GM12878 (cell line): ENCODE results near the gene CYP4F11. TPM values are rescaled to one million over a fixed set of nuclear protein-coding genes. Genes with fewer than 3 reads are reported as not detected.

ENCODE experiments used
- ATAC-seq: fragments of 200-7000 bp; cut with Tn5 transposase; 3 replicates; pipeline ENCODE4 v1.9.1; 2020; ENCODE audit warnings: mild to moderate bottlenecking, moderate library complexity
- BruUV-seq: library from RNA; stranded (reverse); fragments of 400-500 nt; replicated peaks from 2 replicates; lab custom pipeline; 2021; lab: Mats Ljungman, UMichigan
- CTCF ChIA-PET: fragments of 300-600 bp; sonication (Branson Sonifier 250); formaldehyde crosslinking; extraction: SDS; loops from one replicate; lab custom pipeline; 2021; ENCODE audit warnings: inconsistent platforms; lab: Yijun Ruan, JAX
- POLR2A ChIA-PET: fragments of 350-600 bp; formaldehyde crosslinking; extraction: SDS; loops from one replicate; lab custom pipeline; 2021; ENCODE audit warnings: inconsistent platforms; lab: Charles Lee
- RAD21 ChIA-PET: fragments of 300-600 bp; sonication (Branson Sonifier 250); formaldehyde crosslinking; loops from one replicate; lab custom pipeline; 2023; ENCODE audit warnings: antibody characterized with exemption; ENCODE audit not compliant: unreplicated experiment; lab: Charles Lee
- SMC1A ChIA-PET: fragments of 300-600 bp; sonication (Branson Sonifier 250); formaldehyde crosslinking; loops from one replicate; lab custom pipeline; 2023; ENCODE audit not compliant: unreplicated experiment, uncharacterized antibody; lab: Charles Lee
- DNase-seq: peaks from one replicate; pipeline ENCODE4 v3.0.0-alpha.2; 2011; ENCODE audit warnings: low read depth, low spot score
- FAIRE-seq: peaks from 3 replicates; lab custom pipeline; 2011; peaks lifted over from hg19 to GRCh38; lab: Jason Lieb, UNC
- H2AFZ ChIP-seq: 2 replicates; pipeline ENCODE4 v1.6.0; 2011; ENCODE audit warnings: low read depth, low read length, control low read depth; ENCODE audit not compliant: control insufficient read depth
- H3K27ac ChIP-seq: 2 replicates; pipeline ENCODE4 v1.5.1; 2011; ENCODE audit warnings: control low read depth; ENCODE audit not compliant: control insufficient read depth, insufficient read depth
- H3K27me3 ChIP-seq, 2 experiments: replicated peaks in 1 of 2; 2 replicates each; pipeline versions ENCODE4 v1.6.0 to v1.6.1; 2011; ENCODE audit warnings: low read length in 1 of 2; ENCODE audit not compliant: control insufficient read depth in 2 of 2, insufficient read depth in 2 of 2
- H3K36me3 ChIP-seq, 2 experiments: 2 replicates each; pipeline ENCODE4 v1.5.1; 2011; ENCODE audit warnings: low read length in 1 of 2; ENCODE audit not compliant: control insufficient read depth in 2 of 2, insufficient read depth in 2 of 2
- H3K4me1 ChIP-seq: 2 replicates; pipeline ENCODE4 v1.6.1; 2011; ENCODE audit warnings: mild to moderate bottlenecking, low read length, moderate library complexity, mixed read lengths; ENCODE audit not compliant: control insufficient read depth, insufficient read depth
- H3K4me2 ChIP-seq: 2 replicates; pipeline ENCODE4 v1.6.0; 2011; ENCODE audit warnings: control low read depth; ENCODE audit not compliant: control insufficient read depth, insufficient read depth
- H3K4me3 ChIP-seq: fragments of 200-600 bp; sonication (generic); 2 replicates; pipeline ENCODE4 v1.5.1; 2016
- H3K79me2 ChIP-seq: 2 replicates; pipeline ENCODE4 v1.6.0; 2011; ENCODE audit warnings: low read length; ENCODE audit not compliant: control insufficient read depth, insufficient read depth
- H3K9ac ChIP-seq: 2 replicates; pipeline ENCODE4 v1.8.0; 2011; ENCODE audit warnings: low read length, control low read depth, mixed read lengths; ENCODE audit not compliant: control insufficient read depth, insufficient read depth
- H3K9me3 ChIP-seq: replicated peaks from 3 replicates; pipeline ENCODE4 v1.5.1; 2011; ENCODE audit warnings: mild to moderate bottlenecking, low read length; ENCODE audit not compliant: control insufficient read depth, insufficient read depth
- H4K20me1 ChIP-seq: 2 replicates; pipeline ENCODE4 v1.6.0; 2011; ENCODE audit not compliant: control insufficient read depth, insufficient read depth
- CHD4 ChIP-seq: fragments of 200-600 bp; sonication (generic); IDR thresholded peaks from 2 replicates; pipeline ENCODE4 v1.6.1; 2016; ENCODE audit warnings: mild to moderate bottlenecking
- FOXM1 ChIP-seq: IDR thresholded peaks from 2 replicates; pipeline ENCODE4 v1.6.1; 2012; ENCODE audit warnings: low read depth, mild to moderate bottlenecking, inconsistent platforms, low read length, moderate library complexity
- HDAC6 ChIP-seq: fragments of 200-600 bp; sonication (generic); IDR thresholded peaks from one replicate; pipeline ENCODE4 v1.8.0; 2017; ENCODE audit warnings: antibody characterized with exemption; ENCODE audit not compliant: unreplicated experiment
- IKZF2 ChIP-seq, 2 experiments: fragments of 450-650 bp; IDR thresholded peaks; 2 replicates each; pipeline ENCODE4 v1.6.1; 2017; ENCODE audit warnings: mild to moderate bottlenecking in 2 of 2, moderate library complexity in 2 of 2
- KAT2A ChIP-seq: conservative IDR thresholded peaks from 2 replicates; pipeline ENCODE4 v1.6.1; 2011; ENCODE audit warnings: low read depth, low read length; ENCODE audit not compliant: control insufficient read depth
- NBN ChIP-seq: fragments of 450-650 bp; IDR thresholded peaks from 2 replicates; pipeline ENCODE4 v1.6.1; 2016
- NFYB ChIP-seq: IDR thresholded peaks from 2 replicates; pipeline ENCODE4 v1.6.1; 2011; ENCODE audit warnings: low read depth, mild to moderate bottlenecking, low read length, improper control_type of control experiment, moderate library complexity; ENCODE audit not compliant: insufficient read depth
- NR2C1 ChIP-seq: fragments of 450-650 bp; IDR thresholded peaks from 2 replicates; pipeline ENCODE4 v1.6.1; 2017; ENCODE audit warnings: antibody characterized with exemption, mild to moderate bottlenecking, moderate library complexity
- RBBP5 ChIP-seq: fragments of 200-600 bp; sonication (generic); conservative IDR thresholded peaks from 2 replicates; pipeline ENCODE4 v1.6.1; 2016
- SMAD5 ChIP-seq: IDR thresholded peaks from 2 replicates; pipeline ENCODE4 v1.6.1; 2016; ENCODE audit warnings: antibody characterized with exemption, low read depth
- SPI1 ChIP-seq: IDR thresholded peaks from 2 replicates; pipeline ENCODE4 v1.6.1; 2011; ENCODE audit warnings: low read depth, mild to moderate bottlenecking, low read length, moderate library complexity, borderline replicate concordance; ENCODE audit not compliant: insufficient read depth
- STAT1 ChIP-seq: fragments of 450-650 bp; conservative IDR thresholded peaks from 2 replicates; pipeline ENCODE4 v1.6.1; 2014; ENCODE audit warnings: antibody characterized with exemption, mild to moderate bottlenecking
- ZNF274 ChIP-seq: IDR thresholded peaks from one replicate; pipeline ENCODE4 v1.8.0; 2011; ENCODE audit not compliant: insufficient read length, insufficient read depth
- WGBS: methylation state at CpG from one replicate; pipeline ENCODE4 v1.1.6; 2016; ENCODE audit warnings: low lambda C conversion rate; ENCODE audit not compliant: insufficient replicate concordance, insufficient coverage; ENCODE audit errors: missing lambda C conversion rate; 5-methylcytosine and 5-hydroxymethylcytosine counted together
- in situ Hi-C: fragments of 300-500 bp; cut with MboI; formaldehyde crosslinking; loops from 9 replicates; pipeline ENCODE4 v1.14.3; 2018; ENCODE audit warnings: mixed read lengths
- intact Hi-C: fragments of 100-400 bp; cut with micrococcal nuclease; formaldehyde crosslinking; loops from one replicate; pipeline ENCODE4 v1.14.2; 2022; ENCODE audit not compliant: unreplicated experiment
- polyA plus RNA-seq, 11 experiments: library from polyadenylated mRNA; depleted of rRNA in 4 of 11; unstranded in 6 of 11; stranded (reverse) in 5 of 11; fragments of >200 nt; fragmentation: Nextera tagmentation in 4 of 11; fragmentation: Illumina TruSeq in 1 of 11; extraction: Ambion mirVana in 4 of 11; extraction: Trizol in 1 of 11; gene quantifications; 1 replicate in 1 of 11; 2 replicates in 10 of 11; pipeline versions ENCODE4 v1.2.1 to v1.2.3, GENCODE V29; 2011 to 2016; ENCODE audit warnings: inconsistent platforms in 2 of 11, missing spikeins in 2 of 11, low read depth in 1 of 11
- total RNA-seq, 4 experiments: library from RNA; depleted of rRNA in 3 of 4; stranded (reverse); fragments of >200 nt in 3 of 4; fragmentation: Illumina TruSeq in 1 of 4; extraction: Trizol in 1 of 4; gene quantifications; 2 replicates each; pipeline versions ENCODE4 v1.2.1 to v1.2.3, GENCODE V29; 2013 to 2021
- TF ChIP-seq, protein P1 (sequence below): IDR thresholded peaks from 2 replicates; pipeline ENCODE4 v1.6.1; 2012; ENCODE audit warnings: mild to moderate bottlenecking, low read depth, low read length
- TF ChIP-seq, protein P2 (sequence below): IDR thresholded peaks from 2 replicates; pipeline ENCODE4 v1.6.1; 2012; ENCODE audit warnings: low read depth, low read length, improper control_type of control experiment
- TF ChIP-seq, protein P3 (sequence below): fragments of 450-650 bp; IDR thresholded peaks from 2 replicates; pipeline ENCODE4 v1.6.1; 2017; ENCODE audit warnings: mild to moderate bottlenecking, moderate library complexity
- TF ChIP-seq, protein P4 (sequence below): IDR thresholded peaks from 2 replicates; pipeline ENCODE4 v1.6.1; 2011; ENCODE audit warnings: low read depth, low read length, improper control_type of control experiment, borderline replicate concordance

Gene CYP4F11
- total and polyA plus RNA-seq, 10 of the 15 experiments (the other 5 are each of a cell fraction or from before 2014, with no cell fraction given), result not detected

GRCh38 chr19:15913830-15914229, 20.5 kb downstream of the CYP4F11 start:
- no peaks in the 10 kb centered on the region for H3K4me1 ChIP-seq
- BruUV-seq, result no TSS peak
- H3K9me3 ChIP-seq, result no peaks in the 10 kb centered on the region; the same call in 2 of the 3 replicates
- DNase-seq (no peak), ATAC-seq (no peak), FAIRE-seq (no peak)
- H3K36me3 ChIP-seq, result no peaks in the 10 kb centered on the region
- intact Hi-C loops (no loop called here), in situ Hi-C loops (no loop called here)
- WGBS, result 62% methylated on average over 8 of the region's 8 CpGs
- peaks cover 1 to 4% of the 10 kb centered on the region in 2 experiments; a peak in 3 of 4 replicates for H3K27me3 ChIP-seq
- POLR2A ChIA-PET, result no interaction called here
- RAD21 ChIA-PET, result no interaction called here
- no peaks in the 10 kb centered on the region for H4K20me1 ChIP-seq
- H3K79me2 ChIP-seq, result no peaks in the 10 kb centered on the region
- no peak overlapping the region for H3K4me2 ChIP-seq
- H3K27ac ChIP-seq, result no peak overlapping the region
- SMC1A ChIA-PET, result no interaction called here
- CTCF ChIA-PET, result no interaction called here
- H3K9ac ChIP-seq, result no peak overlapping the region
- H3K4me3 ChIP-seq, result no peak overlapping the region
- no peak overlapping the region for H2AFZ ChIP-seq
- TF ChIP-seq ZNF274 (no peak), KAT2A (no peak), HDAC6 (no peak), RBBP5 (no peak), NFYB (no peak), FOXM1 (no peak), NBN (no peak), SPI1 (no peak), IKZF2 (IDR thresholded peaks at IDR 0.05) (no peak), SMAD5 (no peak), CHD4 (no peak), NR2C1 (no peak), STAT1 (no peak)
- TF ChIP-seq, protein P1, sequence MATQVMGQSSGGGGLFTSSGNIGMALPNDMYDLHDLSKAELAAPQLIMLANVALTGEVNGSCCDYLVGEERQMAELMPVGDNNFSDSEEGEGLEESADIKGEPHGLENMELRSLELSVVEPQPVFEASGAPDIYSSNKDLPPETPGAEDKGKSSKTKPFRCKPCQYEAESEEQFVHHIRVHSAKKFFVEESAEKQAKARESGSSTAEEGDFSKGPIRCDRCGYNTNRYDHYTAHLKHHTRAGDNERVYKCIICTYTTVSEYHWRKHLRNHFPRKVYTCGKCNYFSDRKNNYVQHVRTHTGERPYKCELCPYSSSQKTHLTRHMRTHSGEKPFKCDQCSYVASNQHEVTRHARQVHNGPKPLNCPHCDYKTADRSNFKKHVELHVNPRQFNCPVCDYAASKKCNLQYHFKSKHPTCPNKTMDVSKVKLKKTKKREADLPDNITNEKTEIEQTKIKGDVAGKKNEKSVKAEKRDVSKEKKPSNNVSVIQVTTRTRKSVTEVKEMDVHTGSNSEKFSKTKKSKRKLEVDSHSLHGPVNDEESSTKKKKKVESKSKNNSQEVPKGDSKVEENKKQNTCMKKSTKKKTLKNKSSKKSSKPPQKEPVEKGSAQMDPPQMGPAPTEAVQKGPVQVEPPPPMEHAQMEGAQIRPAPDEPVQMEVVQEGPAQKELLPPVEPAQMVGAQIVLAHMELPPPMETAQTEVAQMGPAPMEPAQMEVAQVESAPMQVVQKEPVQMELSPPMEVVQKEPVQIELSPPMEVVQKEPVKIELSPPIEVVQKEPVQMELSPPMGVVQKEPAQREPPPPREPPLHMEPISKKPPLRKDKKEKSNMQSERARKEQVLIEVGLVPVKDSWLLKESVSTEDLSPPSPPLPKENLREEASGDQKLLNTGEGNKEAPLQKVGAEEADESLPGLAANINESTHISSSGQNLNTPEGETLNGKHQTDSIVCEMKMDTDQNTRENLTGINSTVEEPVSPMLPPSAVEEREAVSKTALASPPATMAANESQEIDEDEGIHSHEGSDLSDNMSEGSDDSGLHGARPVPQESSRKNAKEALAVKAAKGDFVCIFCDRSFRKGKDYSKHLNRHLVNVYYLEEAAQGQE, result no peak
- TF ChIP-seq, protein P2, sequence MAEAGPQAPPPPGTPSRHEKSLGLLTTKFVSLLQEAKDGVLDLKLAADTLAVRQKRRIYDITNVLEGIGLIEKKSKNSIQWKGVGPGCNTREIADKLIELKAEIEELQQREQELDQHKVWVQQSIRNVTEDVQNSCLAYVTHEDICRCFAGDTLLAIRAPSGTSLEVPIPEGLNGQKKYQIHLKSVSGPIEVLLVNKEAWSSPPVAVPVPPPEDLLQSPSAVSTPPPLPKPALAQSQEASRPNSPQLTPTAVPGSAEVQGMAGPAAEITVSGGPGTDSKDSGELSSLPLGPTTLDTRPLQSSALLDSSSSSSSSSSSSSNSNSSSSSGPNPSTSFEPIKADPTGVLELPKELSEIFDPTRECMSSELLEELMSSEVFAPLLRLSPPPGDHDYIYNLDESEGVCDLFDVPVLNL, result no peak
- TF ChIP-seq, protein P3, sequence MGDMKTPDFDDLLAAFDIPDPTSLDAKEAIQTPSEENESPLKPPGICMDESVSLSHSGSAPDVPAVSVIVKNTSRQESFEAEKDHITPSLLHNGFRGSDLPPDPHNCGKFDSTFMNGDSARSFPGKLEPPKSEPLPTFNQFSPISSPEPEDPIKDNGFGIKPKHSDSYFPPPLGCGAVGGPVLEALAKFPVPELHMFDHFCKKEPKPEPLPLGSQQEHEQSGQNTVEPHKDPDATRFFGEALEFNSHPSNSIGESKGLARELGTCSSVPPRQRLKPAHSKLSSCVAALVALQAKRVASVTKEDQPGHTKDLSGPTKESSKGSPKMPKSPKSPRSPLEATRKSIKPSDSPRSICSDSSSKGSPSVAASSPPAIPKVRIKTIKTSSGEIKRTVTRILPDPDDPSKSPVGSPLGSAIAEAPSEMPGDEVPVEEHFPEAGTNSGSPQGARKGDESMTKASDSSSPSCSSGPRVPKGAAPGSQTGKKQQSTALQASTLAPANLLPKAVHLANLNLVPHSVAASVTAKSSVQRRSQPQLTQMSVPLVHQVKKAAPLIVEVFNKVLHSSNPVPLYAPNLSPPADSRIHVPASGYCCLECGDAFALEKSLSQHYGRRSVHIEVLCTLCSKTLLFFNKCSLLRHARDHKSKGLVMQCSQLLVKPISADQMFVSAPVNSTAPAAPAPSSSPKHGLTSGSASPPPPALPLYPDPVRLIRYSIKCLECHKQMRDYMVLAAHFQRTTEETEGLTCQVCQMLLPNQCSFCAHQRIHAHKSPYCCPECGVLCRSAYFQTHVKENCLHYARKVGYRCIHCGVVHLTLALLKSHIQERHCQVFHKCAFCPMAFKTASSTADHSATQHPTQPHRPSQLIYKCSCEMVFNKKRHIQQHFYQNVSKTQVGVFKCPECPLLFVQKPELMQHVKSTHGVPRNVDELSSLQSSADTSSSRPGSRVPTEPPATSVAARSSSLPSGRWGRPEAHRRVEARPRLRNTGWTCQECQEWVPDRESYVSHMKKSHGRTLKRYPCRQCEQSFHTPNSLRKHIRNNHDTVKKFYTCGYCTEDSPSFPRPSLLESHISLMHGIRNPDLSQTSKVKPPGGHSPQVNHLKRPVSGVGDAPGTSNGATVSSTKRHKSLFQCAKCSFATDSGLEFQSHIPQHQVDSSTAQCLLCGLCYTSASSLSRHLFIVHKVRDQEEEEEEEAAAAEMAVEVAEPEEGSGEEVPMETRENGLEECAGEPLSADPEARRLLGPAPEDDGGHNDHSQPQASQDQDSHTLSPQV, result no peak
- TF ChIP-seq, protein P4, sequence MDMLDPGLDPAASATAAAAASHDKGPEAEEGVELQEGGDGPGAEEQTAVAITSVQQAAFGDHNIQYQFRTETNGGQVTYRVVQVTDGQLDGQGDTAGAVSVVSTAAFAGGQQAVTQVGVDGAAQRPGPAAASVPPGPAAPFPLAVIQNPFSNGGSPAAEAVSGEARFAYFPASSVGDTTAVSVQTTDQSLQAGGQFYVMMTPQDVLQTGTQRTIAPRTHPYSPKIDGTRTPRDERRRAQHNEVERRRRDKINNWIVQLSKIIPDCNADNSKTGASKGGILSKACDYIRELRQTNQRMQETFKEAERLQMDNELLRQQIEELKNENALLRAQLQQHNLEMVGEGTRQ, result no peak
